HFF-Myc (cell line): ENCODE measurements around the gene SCYGR5.

Source experiments
- DNase-seq: peaks from one replicate; pipeline ENCODE4 v3.0.0-alpha.2; 2011; ENCODE audit warnings: low read depth; ENCODE audit errors: extremely low read depth
- H3K4me3 ChIP-seq: replicated peaks from 2 replicates; pipeline ENCODE4 v1.5.1; 2011; ENCODE audit warnings: low read depth, mild to moderate bottlenecking, control low read depth, low read length
- TF ChIP-seq, protein P1 (sequence below): IDR thresholded peaks from 2 replicates; pipeline ENCODE4 v1.5.1; 2012; ENCODE audit warnings: mild to moderate bottlenecking, low read depth, low read length, control low read depth; ENCODE audit errors: missing control alignments

SCYGR5 gene

DNA sequence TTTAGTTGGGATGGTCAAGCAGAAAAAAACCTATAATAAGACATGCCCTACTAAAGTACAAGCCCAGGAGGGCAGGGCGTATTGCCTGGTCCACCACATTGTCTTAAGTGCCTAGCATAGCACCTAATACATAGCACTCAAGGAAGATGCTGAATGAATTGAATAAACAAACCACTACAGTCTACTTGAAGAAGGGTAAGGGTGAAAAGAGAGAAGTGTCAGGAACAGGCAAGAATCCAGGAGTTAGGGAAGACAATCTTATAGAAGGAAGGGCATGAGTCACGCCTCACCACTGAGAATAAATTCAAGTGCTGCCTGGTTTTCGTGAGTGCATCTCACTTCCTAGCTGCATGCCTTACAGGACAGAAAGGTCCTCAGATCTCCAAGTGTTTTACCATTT is 37.4 kb downstream of the SCYGR5 start:
- no peak overlapping the region for H3K4me3 ChIP-seq
- DNase-seq, result peak; percentile 7
- TF ChIP-seq, protein P1, sequence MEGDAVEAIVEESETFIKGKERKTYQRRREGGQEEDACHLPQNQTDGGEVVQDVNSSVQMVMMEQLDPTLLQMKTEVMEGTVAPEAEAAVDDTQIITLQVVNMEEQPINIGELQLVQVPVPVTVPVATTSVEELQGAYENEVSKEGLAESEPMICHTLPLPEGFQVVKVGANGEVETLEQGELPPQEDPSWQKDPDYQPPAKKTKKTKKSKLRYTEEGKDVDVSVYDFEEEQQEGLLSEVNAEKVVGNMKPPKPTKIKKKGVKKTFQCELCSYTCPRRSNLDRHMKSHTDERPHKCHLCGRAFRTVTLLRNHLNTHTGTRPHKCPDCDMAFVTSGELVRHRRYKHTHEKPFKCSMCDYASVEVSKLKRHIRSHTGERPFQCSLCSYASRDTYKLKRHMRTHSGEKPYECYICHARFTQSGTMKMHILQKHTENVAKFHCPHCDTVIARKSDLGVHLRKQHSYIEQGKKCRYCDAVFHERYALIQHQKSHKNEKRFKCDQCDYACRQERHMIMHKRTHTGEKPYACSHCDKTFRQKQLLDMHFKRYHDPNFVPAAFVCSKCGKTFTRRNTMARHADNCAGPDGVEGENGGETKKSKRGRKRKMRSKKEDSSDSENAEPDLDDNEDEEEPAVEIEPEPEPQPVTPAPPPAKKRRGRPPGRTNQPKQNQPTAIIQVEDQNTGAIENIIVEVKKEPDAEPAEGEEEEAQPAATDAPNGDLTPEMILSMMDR, result no peak

DNA sequence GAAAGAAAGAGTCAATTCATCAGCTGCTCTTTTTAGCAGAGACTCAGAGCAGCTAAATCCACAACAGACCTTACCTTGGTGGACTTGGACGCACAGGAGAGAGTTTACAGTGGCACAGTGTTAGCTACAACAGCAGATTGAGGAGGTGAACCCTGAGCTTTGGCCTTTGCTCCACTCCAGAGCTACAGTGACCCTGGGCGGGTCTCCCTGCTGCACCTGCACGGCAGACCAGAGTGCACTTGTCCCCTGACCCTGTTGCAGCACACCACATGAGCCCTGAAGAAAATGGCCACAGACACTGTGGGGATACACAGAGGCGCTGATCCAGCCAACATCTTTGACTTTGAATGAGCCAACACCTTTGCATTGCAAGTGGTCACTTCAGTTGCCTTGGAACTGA is 40.3 kb downstream of the SCYGR5 start:
- H3K4me3 ChIP-seq, result no peak overlapping the region
- TF ChIP-seq, protein P1, result no peak
- no peak for DNase-seq

DNA sequence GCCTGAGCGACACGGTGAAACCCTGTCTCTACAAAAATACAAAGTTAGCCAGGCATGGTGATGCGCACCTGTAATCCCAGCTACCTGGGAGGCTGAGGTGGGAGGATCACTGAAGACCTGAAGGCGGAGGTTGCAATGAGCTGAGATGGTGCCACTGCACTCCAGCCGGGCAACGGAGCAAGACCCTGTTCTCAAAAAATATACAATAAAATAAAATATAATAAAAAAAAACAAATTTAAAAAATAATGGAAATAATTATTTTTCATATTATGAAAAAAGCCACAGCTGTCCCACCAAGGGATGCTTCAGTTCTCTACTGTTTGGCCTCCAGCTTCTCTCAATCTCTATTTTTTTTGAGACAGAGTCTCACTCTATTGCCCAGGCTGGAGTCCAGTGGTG is 40.8 kb downstream of the SCYGR5 start:
- DNase-seq, result no peak
- H3K4me3 ChIP-seq, result no peak overlapping the region
- TF ChIP-seq, protein P1, result no peak

DNA sequence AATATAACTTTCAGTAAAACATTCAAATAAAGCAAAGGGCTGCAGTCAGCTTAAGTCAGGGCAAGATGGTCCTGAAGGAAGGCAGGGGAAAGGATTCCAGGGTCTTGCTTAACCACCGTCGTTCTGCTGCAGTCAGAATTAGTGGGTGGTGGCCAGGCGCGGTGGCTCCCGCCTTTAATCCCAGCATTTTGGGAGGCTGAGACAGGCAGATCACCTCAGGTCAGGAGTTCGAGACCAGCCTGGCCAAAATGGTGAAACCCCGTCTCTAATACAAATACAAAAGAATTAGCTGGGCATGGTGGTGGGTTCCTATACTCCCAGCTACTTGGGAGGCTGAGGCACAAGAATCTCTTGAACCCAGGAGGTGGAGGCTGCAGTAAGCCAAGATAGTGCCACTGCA is 44.4 kb downstream of the SCYGR5 start:
- H3K4me3 ChIP-seq, result no peak overlapping the region
- TF ChIP-seq, protein P1, result no peak
- DNase-seq, result no peak

DNA sequence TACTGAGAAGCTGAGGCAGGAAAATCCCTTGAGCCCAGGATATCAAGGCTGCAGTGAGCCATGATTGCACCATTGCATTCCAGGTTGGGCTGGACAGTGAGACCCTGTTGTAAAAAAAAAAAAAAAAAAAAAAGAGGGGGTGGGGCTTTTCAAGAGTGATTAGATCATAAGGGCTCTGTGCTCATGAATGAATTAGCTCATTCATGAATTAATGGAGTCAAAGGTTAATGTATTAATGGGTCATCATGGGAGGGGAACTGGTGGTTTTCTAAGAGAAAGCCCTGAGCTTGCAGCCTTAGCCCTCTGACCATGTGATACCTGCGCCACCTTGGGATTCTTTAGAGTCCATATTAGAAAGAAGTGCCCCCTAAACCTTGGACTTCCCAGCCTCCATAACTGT is 46.7 kb downstream of the SCYGR5 start:
- TF ChIP-seq, protein P1, result no peak
- H3K4me3 ChIP-seq, result no peak overlapping the region
- DNase-seq, result no peak

DNA sequence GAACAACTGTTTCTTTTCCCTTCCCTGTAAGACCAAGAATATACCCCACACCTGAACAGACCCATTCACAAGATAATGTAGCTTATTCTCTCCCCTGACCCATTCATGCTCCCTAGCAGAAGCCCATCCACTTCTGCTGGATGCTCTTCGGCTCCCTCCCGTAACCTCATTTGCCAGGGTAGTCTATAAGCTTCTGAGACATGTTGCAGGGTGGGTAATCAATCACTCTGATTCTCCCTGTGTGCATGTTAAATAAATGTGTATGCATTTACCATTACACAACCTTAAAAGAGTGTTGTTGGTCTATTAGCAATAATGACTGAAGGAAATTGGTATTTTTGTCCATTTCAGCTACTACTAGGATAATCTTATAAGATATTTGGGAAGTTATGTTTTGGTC is 49.9 kb downstream of the SCYGR5 start:
- no peak for DNase-seq
- H3K4me3 ChIP-seq, result no peak overlapping the region

More for the DNA sequence above, 49.9 kb downstream of the SCYGR5 start:
- TF ChIP-seq, protein P1, result no peak
